GM19035 (cell line): ENCODE measurements around the gene ITPR1.
A peak's percentile ranks its signal among the peaks of the same experiment; 100 is the strongest.

Source experiments
- ATAC-seq: cut with Tn5 transposase; IDR thresholded peaks from one replicate; pipeline ENCODE4 v1.9.1; 2021; ENCODE audit not compliant: unreplicated experiment

ITPR1 gene

DNA sequence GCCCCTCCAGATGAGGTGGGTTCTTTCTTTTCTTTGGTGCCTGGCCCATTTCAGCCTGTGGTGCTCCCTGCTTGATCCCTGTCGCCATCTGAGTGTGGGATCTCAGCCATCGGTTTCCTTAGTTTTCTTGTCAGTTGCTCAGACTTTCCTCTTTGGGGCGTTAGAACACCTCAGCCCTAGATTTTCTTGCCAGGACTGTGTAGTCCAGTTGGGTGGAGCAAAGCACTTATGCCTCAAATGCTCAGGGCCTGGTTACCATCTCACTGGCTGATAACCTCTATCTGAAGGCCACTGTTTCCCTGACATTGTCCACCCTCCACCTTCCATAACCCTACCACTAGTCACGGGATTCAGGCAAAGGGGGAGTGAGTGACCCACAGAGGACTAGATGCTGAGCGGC is 277.4 kb downstream of the ITPR1 start:
- no peak for ATAC-seq

DNA sequence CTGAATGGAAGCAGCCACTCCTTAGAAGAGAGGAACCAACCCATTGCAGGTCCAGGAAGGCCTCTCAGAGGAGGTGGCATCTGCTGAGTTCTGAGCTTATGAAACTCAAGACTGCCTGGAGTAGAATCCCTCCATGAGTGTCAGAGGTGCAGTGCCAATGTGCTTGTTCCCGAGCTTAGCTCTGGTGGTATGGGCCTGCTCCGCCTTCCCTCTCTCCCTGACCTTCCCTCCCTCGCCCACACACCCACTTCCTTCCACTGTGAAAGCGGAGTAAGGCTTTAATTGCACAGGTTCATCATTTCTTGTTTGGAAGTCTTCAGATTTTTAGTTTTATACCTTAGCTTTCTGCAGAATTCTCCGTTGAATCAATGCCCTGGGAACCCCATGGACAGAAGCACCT is 278.1 kb downstream of the ITPR1 start:
- no peak for ATAC-seq

DNA sequence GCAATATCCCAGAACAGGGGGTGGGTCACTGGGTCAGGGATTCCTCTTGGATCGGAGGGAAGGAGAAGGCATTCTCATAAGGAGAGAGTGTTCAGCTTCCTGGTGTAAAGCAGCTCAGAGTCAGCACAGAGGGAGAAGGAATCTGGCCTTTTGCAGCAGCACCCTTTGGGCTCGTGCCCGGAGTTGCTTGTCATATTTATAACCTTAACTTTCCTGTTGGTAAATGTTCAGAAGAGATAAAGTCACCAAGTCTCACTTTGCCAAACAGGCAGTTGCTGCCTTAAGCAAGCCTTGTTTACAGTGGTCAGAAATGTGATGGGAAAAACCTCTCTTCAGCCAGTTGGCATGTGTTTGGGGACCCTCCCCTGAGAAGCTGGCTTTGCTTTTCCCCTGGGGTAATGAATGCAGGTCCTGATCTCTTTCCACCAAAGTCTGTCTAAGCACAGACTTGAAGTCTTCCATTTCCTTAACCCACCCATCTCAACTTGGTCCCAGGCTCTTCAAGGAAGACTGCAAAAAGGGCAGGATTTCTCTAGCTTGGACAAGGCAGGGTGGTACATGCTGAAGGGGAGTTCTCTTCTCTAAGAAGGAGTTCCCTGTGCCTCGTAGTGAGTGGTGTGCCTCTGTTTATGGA is 279.1 kb downstream of the ITPR1 start:
- no peak for ATAC-seq

DNA sequence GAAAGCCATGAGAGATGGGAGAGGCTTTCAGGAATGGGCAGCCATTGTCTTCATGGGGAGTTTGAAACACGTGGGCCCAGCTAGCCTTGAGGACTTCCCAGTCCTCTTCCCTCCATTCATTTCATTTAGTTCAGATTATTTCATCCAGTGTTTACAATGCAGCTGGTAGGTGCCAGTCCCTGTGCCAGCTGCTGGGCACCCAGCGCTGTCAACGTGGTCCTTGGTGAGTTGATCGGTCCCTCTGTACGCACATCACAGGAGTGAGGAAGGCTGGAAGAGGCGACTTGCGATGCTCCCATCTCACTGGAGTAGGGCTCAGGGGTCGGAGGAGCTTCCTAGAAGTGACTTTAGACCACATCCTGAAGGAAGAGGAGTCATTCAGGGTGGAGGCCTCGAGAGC is 279.7 kb downstream of the ITPR1 start:
- no peak for ATAC-seq

DNA sequence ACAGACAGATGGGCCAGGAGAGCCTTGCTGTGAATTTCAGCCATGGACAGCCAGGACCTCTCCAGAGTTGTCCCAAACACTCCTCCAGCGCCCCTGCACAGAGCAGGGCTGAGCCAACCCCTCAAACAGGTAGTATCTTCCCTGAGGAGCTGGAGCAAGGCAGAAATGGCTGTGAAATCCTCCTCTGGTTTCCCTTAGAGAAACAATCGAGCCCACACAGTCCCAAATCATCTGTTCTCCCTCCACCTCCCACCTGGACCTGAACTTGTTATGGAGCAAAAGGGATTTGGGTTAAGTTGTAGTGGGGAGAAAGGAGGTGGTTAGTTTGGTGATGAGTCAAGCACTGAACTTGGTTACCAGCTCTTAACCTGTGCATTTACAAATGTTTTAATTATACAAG is 280.4 kb downstream of the ITPR1 start:
- ATAC-seq = no peak

DNA sequence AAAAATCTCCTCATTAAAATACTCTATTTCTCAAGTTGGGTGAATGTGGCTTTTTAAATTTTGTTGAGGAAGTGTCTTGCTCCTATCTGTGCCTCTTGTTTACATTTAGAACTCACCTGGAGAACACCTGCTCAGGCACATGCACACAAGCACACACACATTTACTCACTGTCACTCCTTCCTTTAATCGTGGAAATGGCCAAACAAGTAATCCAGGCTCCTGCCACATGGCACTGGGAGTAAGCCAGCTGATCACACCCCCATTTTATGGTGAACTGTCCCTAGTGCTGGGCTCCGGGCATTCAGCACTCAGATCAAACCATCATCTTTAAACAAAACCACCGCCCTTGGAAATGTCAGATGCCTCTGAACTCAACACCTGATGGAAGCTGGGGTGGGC is 281.4 kb downstream of the ITPR1 start:
- no peak for ATAC-seq

DNA sequence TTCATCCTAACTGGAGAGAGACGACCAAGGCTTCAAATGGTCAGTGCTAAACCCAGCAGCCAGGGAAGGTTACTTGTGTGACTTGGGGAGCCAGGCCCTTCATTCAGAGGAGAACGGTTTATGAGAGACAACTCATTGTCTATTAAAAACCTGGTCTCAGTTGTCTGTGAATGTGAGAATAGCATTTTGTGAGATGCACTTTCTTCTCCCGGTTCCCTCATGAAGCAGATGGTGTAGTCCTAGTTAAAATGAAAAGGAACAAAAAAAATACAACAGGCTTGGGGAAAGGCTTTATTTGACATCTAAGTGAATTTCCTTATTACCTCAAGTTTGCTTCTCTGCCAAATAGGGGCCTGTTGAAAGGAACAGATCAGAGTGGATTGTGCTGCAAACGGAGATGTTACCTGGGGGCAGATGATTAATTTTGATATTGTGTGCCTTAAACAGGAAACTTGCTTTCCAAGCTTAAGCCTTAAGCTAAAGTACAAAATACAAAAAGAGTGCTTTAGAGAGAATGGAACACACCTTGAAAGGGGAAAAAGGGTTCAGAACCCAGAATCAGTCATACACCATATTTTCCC is 283.3 kb downstream of the ITPR1 start:
- peak; percentile 33 for ATAC-seq

DNA sequence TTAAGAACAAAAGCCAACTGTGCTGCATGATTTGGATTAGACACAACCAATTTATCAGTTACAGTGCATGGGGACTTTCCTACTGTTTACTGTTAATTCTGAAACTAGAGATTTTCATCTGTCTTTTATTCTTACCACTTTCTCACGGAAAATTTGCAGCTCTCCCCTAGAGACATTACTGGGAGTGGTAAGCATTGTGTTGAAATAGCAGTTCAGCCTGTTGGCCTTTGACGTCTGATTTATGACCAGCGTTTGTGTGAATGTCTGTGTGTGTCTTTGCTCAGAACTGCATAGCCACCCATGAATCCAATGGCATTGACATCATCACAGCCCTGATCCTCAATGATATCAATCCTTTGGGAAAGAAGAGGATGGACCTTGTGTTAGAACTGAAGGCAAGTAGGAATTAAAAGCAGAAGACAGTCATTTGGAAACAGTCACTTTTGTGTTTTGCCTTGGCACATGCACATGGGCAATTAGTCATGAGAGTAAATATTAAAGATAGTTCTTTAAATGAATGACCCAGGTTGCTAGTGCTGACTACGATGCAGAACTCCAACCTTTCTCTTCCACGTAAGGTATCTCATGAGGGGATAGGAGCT is 283.9 kb downstream of the ITPR1 start:
- ATAC-seq = peak; percentile 77

DNA sequence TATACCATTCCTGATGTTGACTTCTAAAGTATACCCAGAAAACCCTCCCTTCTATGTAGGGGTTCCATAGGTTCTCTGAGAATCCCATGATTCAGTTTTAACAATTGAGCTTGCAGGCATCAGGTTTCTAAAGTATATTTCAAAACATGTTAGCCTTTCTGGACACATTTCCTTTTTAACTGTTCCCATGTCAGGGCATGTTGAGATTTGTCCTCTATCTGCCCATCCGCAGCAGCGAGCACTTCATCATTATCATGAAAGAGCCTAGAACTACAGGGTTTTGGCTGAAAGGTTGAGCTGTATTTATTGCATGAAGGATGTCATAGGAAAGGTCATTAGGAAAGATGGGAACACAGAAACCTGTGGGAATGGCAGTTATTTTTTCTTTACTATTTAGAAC is 285.0 kb downstream of the ITPR1 start:
- ATAC-seq = no peak

DNA sequence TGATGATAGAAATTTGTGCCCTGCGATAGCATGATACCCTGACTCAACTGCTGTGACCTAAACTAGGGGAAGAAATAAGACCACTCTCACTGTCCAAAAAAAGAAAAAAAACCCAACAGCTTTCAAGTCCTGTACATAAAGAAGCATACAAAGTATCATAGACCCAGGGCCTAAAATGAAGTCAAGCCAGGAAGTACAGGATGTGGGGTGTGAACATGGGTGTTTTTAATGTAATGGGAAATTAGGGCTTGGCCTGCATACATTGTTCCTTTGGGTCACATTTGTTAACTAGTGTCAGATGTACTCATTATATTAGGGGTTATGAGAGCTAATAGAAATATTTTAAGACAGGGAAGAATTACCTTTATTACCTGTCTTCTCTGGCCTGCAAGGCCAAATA is 285.6 kb downstream of the ITPR1 start:
- no peak for ATAC-seq

DNA sequence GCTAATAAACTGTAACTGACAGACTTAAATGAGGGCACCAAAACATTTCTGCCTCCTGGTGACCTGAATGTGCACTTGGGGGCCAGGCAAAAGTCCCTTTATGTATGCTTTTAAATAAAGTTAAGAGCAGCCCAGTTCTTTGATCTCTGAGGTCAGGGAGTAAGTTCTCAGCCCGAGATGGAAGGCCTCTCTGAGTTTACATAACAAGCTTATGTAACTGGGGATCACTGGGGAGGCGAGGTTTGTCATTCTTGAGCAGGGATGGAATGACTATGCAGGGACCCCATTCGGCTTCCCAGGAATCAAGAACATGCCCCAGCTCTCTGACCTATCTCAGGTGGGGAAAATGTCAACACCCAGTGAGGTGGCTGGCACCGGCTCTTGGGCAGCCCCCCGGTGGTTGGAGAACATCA is 287.4 kb downstream of the ITPR1 start:
- no peak for ATAC-seq

DNA sequence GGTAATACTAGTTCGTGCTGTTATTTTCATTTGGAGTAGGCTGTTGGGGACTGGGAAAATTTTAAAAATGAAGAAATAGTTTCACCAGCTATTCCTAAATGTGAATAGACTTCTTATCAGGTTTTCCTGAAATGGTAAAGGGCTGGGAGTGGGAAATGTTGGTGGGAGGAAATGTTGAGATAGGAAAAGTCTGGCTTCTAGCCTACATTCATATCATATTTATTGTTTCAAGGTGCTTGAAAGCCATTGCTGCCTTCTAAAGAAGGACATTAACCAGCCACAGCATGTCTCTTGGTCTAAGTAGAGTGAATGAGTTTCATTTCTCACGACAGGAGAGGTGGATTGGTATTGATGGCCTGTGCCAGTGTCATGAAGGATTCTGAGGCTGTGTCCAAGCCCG is 288.9 kb downstream of the ITPR1 start:
- ATAC-seq = no peak

DNA sequence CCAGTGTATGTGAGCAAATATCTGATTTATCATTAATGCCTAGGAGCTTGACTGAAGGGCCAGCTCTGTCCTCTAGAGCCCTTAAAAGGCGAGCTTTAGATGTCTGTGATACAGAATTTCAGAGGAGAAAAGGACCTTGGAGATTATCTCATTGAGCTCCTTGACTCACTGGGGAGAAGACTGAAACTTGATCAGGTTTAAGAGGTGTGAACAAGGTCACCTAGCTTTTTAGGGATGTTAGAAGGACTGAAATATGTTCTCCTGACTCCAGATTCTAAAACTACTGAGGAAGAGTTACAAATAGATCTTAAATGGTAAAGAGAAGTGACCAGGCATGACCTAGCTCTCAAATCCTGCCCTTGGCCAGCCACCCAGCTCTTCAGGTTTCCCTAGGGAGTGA is 292.4 kb downstream of the ITPR1 start:
- ATAC-seq = no peak

DNA sequence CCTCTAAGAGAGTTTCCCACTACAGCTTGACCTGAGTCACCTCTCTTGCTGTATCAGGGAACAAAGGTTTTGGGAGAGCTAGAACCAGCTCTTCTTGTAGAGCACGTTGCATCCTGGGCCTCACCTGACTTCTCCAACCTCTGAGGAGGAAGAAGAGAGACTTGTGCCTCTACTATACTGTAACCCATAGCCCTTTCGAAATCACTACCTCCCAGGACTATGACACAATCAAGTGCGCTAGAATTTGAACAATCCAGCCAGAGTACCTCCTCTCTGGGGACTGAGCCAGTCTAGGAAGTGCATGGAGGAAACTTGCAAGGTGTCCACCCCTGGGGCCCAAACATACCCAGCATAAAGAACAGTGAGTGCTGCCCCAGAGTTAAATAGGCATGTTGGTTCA is 293.3 kb downstream of the ITPR1 start:
- no peak for ATAC-seq

DNA sequence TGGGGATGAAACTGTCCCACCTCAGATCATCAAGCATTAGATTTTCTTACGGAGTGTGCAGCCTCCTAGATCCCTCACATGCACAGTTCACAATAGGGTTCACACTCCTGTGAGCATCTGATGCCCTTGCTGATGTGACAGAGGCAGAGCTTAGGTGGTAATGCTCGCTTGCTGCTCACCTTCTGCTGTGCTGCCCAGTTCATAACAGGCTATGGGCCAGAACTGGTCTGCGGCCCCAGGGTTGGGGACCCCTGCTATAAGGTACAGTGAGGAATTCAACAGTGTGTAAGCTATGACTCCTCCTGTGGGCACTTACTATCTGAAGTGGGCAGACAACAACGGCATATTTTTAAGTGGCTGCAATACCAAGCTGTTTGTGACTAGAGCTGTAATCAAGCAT is 298.2 kb downstream of the ITPR1 start:
- ATAC-seq = no peak

DNA sequence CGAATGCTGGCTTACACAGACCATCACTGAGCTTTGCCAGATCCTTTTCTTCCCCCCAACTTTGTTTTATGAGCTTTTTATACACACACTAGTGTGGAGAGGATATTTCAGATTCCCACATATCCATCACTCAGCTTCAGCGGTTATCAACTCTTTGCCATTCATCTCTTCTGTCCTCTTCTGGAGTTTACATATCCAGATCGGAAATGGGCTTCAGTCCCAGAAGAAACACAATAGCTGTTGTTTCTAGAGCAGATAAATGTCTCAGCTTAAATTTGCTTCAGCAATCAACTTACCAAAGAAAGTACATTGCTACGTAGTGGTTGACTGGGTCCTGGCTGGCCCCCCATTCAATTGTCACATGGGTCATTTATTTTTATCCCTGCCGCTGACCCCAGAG is 300.2 kb downstream of the ITPR1 start:
- no peak for ATAC-seq

DNA sequence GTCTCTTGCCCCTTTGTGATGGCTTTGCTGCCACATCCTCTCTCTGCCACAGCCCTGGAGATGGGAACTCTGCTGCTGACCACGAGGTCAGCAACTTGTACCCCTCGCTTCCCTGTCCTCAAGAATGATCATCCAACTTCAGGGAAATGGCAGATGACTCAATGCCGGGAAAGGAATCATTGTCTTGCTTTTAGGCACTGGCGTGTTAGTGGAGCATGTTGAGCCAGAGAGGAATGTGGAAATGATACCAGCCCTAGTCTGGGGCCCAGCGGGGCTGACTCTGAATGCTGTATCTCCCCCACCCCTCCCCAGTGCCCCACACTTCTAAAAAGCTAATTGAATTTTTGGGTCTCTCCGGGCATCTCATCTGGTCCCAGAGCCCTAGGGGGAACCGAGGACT is 301.2 kb downstream of the ITPR1 start:
- no peak for ATAC-seq

DNA sequence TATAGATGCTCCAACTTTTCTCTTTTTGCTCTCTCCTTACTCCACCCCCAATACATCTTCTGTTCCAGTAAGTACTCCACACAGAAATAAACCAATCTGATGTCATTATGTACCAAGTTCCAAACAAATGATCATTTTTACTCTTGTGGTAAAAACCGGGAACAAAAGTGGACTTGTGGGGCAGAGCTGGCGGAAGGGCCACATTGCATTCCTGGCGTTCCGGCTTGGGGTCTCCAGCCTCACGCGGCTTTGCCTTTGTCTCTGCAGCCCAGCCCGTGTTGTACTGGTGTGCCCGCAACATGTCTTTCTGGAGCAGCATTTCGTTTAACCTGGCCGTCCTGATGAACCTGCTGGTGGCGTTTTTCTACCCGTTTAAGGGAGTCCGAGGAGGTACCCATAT is 301.6 kb downstream of the ITPR1 start:
- ATAC-seq = no peak

DNA sequence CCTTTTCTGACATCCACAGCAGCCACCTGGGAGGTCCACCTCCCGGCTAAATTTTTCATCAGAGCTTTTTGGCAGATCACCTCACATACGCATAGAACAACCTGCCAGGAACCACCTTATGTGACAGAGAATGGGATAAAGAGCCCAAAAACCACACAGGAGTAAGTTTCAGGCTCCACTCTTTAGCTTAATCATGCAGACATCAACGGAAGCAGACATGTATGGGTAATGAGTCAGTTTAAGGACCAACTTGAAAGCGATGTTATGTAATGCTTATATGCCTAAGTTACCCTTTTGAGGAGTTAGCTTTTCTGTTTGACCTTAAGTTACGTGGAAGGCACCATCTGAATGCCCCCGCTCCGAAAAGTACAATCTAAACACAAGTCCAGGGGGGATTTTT is 302.8 kb downstream of the ITPR1 start:
- no peak for ATAC-seq

DNA sequence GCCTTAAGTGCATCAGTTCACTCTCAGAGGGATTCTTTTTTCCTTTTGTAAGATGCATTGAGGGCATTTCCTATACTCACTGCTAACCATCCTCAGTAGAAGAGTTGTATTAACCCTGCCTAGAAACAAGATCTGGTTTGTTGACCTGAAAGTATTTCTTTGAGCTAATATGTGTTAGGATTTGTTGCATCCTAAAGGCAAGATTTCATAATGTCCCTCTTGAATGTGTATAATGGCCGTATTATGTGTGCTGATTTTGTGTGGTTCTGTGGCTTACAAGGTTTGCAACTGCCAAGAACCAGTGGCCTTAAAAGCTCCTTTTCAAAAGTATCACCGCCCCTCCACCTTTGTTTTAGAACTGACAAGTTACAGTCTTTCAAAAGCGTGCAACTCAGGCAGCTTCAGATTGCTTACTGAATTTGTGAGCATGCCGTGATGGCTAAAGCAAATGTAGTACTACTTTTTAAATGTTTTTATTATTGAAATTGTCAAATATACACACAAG is 304.1 kb downstream of the ITPR1 start:
- ATAC-seq = no peak

DNA sequence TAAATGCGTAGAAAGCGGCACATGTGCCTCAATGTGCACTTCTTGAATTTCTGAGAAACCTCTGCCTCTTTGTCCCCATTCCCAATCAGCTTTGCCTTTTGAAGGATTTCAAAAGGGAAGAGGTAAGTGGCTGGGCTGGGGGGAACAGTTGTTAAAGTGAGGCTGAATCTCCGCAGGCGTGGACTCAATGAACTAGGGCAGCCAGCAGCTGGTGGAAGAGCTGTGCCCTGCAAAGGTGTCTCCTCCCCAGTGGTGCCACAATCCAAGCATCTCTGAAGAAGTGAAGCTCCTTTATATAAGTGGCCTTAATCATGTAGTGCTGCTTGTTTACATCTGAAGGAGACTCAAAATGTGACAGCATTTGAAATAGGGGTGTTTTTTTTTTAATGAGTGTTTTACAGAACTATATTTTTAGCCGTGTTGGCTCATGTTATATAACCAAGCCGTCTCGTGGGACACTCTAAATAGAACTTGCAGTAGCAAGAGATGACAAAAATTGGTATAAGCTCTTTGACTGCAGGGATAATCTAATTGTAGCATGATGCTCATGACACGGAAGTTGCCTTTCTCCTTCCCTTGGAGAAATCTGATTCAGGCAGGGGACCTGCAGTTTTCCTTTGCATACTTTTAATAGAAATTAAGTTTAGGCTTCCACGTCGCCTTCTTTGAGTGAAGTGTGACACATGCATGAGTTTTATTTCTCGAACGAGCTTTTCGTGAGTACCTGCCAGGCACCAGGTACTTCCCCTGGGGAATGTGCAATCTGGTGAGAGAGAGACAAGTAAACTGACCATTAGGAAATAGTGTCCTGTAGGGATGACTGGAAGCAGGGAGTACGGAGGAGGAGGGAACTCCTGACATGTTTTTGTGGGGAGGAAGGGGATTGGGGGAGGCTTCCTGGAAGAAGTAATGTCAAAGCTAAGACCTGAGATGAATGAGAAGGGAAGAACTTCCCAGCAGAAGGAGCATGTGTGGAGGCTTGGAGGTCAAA is 306.4 kb downstream of the ITPR1 start:
- no peak for ATAC-seq

DNA sequence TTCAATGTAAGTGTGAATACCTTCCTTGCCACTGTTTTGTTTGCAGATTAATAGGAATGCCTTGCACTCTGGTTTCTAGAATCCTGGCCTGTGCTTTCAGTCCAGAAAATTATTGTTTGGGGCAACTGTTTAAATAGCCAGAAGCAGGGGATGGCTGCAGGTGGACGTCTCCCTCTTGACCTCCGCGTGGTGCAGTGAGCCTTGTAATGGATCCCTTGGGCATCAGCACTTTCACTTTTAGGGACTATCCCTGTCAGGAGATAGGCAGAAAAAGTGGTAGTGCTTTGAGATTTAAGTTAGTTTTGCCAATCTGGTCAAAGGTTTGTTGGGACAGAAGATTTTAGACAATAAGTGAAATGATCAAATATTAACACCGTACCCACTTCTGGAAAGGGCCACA is 307.4 kb downstream of the ITPR1 start:
- no peak for ATAC-seq
